ENCODE measurements around the gene RUSF1.

DNA sequence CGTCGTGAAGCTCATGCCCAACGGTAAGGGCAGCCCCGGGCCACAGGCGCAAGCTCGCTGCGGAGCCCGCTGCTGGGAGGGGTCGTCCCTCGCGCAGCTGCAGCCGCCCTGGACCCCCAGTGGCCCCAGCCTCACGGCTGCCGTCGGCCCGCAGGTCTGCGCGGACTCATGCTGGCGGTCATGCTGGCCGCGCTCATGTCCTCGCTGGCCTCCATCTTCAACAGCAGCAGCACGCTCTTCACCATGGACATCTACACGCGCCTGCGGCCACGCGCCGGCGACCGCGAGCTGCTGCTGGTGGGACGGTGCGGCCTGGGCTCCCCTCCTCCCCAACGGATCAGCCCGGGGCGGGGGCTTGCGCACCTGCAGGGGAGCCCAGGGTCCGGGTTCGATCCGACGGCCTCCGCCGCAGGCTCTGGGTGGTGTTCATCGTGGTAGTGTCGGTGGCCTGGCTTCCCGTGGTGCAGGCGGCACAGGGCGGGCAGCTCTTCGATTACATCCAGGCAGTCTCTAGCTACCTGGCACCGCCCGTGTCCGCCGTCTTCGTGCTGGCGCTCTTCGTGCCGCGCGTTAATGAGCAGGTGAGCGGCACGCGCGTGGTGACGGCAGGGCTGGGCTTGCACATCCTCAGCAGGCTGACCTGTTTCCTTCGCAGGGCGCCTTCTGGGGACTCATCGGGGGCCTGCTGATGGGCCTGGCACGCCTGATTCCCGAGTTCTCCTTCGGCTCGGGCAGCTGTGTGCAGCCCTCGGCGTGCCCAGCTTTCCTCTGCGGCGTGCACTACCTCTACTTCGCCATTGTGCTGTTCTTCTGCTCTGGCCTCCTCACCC lies 19.5 kb downstream of the RUSF1 start:
- TF ChIP-seq, protein P1, sequence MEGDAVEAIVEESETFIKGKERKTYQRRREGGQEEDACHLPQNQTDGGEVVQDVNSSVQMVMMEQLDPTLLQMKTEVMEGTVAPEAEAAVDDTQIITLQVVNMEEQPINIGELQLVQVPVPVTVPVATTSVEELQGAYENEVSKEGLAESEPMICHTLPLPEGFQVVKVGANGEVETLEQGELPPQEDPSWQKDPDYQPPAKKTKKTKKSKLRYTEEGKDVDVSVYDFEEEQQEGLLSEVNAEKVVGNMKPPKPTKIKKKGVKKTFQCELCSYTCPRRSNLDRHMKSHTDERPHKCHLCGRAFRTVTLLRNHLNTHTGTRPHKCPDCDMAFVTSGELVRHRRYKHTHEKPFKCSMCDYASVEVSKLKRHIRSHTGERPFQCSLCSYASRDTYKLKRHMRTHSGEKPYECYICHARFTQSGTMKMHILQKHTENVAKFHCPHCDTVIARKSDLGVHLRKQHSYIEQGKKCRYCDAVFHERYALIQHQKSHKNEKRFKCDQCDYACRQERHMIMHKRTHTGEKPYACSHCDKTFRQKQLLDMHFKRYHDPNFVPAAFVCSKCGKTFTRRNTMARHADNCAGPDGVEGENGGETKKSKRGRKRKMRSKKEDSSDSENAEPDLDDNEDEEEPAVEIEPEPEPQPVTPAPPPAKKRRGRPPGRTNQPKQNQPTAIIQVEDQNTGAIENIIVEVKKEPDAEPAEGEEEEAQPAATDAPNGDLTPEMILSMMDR (IDR thresholded peaks at IDR 0.05 in 2 of 3, conservative IDR thresholded peaks at IDR 0.05 in 1 of 3; ENCODE audit: control insufficient read depth in 2 of 3, extremely low read depth in 1 of 3, insufficient read depth in 1 of 3, low read depth in 3 of 3, low read length in 3 of 3), result no peak
- TF ChIP-seq, protein P2, sequence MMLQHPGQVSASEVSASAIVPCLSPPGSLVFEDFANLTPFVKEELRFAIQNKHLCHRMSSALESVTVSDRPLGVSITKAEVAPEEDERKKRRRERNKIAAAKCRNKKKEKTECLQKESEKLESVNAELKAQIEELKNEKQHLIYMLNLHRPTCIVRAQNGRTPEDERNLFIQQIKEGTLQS (IDR thresholded peaks at IDR 0.05; ENCODE audit: borderline replicate concordance, extremely low read depth, low read depth, low read length), result no peak
- no peak for TF ChIP-seq CEBPB (IDR thresholded peaks at IDR 0.05; ENCODE audit: borderline replicate concordance in 1 of 2, low read depth in 2 of 2, low read length in 2 of 2)
- TF ChIP-seq POLR2AphosphoS5 (IDR thresholded peaks at IDR 0.05; ENCODE audit: low read length), result no peak
- no peak for TF ChIP-seq POLR2A (IDR thresholded peaks at IDR 0.05; ENCODE audit: low read depth, low read length)
- TF ChIP-seq, protein P3, sequence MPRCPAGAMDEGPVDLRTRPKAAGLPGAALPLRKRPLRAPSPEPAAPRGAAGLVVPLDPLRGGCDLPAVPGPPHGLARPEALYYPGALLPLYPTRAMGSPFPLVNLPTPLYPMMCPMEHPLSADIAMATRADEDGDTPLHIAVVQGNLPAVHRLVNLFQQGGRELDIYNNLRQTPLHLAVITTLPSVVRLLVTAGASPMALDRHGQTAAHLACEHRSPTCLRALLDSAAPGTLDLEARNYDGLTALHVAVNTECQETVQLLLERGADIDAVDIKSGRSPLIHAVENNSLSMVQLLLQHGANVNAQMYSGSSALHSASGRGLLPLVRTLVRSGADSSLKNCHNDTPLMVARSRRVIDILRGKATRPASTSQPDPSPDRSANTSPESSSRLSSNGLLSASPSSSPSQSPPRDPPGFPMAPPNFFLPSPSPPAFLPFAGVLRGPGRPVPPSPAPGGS (IDR thresholded peaks at IDR 0.05; ENCODE audit: borderline replicate concordance, insufficient read depth, low read depth, low read length, poor library complexity, severe bottlenecking), result no peak
- no peak for TF ChIP-seq MYC (IDR thresholded peaks at IDR 0.05; ENCODE audit: insufficient read depth, insufficient read length, insufficient replicate concordance, low read length, severe bottlenecking)

Data from GM12878 (cell line).